GM12801 (cell line): ENCODE data around the gene THAP2.

Experiments used
- CTCF ChIP-seq: IDR thresholded peaks from one replicate; pipeline ENCODE4 v1.5.1; 2011; ENCODE audit warnings: control low read depth; ENCODE audit not compliant: insufficient read length; ENCODE audit errors: extremely low read depth

The THAP2 gene

GRCh38 chr12:71727958-71728357 lies 63.9 kb downstream of the THAP2 start:
- no peak for TF ChIP-seq CTCF
